Left colon (tissue), 2 donors: ENCODE measurements around the gene SPINT2. TPM values are rescaled to one million over a fixed set of nuclear protein-coding genes. Genes with fewer than 3 reads are reported as not detected.
A peak's percentile ranks its signal among the peaks of the same experiment; 100 is the strongest.

Experiments used
- ATAC-seq: fragments of 200-7000 bp; cut with Tn5 transposase; one replicate; pipeline ENCODE4 v1.9.1; 2020; ENCODE audit warnings: mild to moderate bottlenecking, moderate library complexity
- DNase-seq, 2 donors: peaks; one replicate each; pipeline ENCODE4 v3.0.0-alpha.2; 2020
- intact Hi-C, 2 donors: fragments of 100-400 bp; cut with DNase I in 1 of 2; cut with micrococcal nuclease in 1 of 2; formaldehyde crosslinking; loops; one replicate each; pipeline versions ENCODE4 v1.11.2 to v1.14.0; 2022; cut with DNase I, micrococcal nuclease
- total RNA-seq, 2 donors: library from RNA; stranded (reverse); fragmentation: NEBNext Ultra II Directional; extraction: Animal tissue kit (Norgen Biotek cat#: 25700); gene quantifications; one replicate each; pipeline ENCODE4 v1.2.1, GENCODE V29; 2021
- donor health status: DM: no; HTN: no; CAD: no.
- donor health status: DM: yes; HTN: yes; CAD: no.

Gene SPINT2
- total RNA-seq, 2 donors from 2014 or later, result 852 to 964 TPM

DNA sequence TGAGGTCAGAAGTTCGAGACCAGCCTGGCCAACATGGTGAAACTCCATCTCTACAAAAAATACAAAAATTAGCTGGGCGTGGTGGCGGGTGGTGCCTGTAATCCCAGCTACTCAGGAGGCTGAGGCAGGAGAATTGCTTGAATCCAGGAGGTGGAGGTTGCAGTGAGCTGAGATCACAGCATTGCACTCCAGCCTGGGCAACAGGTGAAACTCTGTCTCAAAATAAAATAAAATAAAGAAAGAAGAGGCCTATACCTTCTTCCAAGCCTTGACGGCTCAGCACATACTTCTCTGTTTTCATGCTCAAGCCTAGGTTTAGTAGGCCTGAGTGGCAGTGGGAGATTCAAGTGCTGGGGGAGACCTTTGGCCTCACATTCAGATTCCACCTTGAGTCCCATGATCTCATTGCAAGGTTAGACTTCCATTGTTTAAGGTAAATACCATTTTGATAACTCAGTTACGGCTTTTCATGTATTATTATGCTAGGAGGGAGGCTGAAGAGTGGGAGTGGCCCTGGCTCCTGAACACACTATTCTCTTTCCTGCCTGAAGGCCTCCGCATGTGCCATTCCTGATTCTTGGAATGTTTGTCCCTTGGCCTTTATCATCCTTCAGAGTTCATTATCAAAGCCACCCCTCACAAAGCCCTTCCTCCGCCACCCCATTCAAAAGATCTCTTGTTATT is 1.6 kb upstream of the SPINT2 start:
- DNase-seq (no peak), ATAC-seq (no peak)
- intact Hi-C loops, result no loop called here

- peak; percentile 91 to 94 for DNase-seq
- peak; percentile 76 for ATAC-seq
- intact Hi-C loops, result no loop called here
These were observed 486 bp upstream of the SPINT2 start for GRCh38 chr19:38263689-38264485.

- ATAC-seq (peak; percentile 36), DNase-seq (peak; percentile 60 to 63)
- intact Hi-C loops, result no loop called here
These were observed 964 bp downstream of the SPINT2 start for GRCh38 chr19:38265213-38265861.

DNA sequence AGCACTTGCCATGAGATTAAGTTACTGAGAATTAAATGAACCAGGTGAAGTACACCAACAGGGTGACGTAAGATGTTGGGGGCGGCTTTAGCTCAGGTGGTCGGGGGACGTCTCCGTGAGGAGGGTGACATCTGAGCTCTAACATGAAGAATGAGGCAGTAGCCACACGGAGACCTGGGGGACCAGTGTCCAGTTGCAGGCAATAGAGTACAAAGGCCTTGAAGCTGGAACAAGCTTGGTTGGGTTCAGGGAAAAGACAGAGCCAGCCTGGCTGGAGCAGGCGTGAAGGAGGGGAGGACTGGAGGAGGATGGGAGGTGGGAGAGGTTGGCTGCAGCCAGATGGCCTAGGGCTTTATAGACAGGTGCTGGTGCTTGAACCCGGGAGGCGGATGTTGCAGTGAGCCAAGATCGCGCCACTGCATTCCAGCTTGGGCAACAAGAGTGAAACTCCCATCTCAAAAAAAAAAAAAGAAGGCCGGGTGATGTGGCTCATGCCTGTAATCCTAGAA is 1.6 kb downstream of the SPINT2 start:
- ATAC-seq (peak; percentile 2), DNase-seq (peak; percentile 28 to 54)
- intact Hi-C loops, result no loop called here

- DNase-seq (peak; percentile 60), ATAC-seq (peak; percentile 26)
- intact Hi-C loops, result no loop called here
These were observed 2.7 kb downstream of the SPINT2 start for GRCh38 chr19:38266981-38267597.

- ATAC-seq (peak; percentile 1), DNase-seq (peak; percentile 48 to 68)
- intact Hi-C loops, result no loop called here
These were observed 3.5 kb downstream of the SPINT2 start for GRCh38 chr19:38267761-38268483.

GRCh38 chr19:38268539-38268938 is 4.2 kb downstream of the SPINT2 start:
- peak in 1 of 2 donors; percentile 52 for DNase-seq
- intact Hi-C loops, result no loop called here

GRCh38 chr19:38270587-38271167 is 6.3 kb downstream of the SPINT2 start:
- intact Hi-C loops, result no loop called here

More at GRCh38 chr19:38268539-38268938, 4.2 kb downstream of the SPINT2 start:
- ATAC-seq, result no peak

GRCh38 chr19:38273499-38273898 is 9.1 kb downstream of the SPINT2 start:
- ATAC-seq (peak; percentile 90), DNase-seq (peak; percentile 74 to 91)

More at GRCh38 chr19:38270587-38271167, 6.3 kb downstream of the SPINT2 start:
- DNase-seq (peak in 1 of 2 donors; percentile 4), ATAC-seq (no peak)

DNA sequence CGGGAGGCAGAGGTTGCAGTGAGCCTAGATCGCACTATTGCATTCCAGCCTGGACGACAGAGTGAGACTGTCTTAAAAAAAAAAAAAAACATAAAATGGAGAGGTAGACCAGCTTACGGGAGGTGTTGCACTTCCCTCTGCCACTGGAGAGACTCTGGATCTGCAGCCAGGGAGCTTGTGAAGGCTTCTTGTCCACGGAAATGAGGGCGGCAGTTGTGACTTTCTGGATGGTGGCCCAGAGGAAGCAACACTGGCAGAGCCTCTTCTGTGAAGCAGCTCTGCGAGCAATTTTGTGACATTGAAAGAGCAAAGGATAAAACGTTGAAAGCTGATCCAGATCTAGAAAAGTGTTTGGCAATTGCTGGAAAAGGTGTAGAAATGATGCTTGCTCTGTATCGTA is 10.4 kb downstream of the SPINT2 start:
- intact Hi-C loops, result no loop called here
- peak; percentile 45 to 70 for DNase-seq
- ATAC-seq, result peak; percentile 45

More at GRCh38 chr19:38273499-38273898, 9.1 kb downstream of the SPINT2 start:
- intact Hi-C loops, result no loop called here

DNA sequence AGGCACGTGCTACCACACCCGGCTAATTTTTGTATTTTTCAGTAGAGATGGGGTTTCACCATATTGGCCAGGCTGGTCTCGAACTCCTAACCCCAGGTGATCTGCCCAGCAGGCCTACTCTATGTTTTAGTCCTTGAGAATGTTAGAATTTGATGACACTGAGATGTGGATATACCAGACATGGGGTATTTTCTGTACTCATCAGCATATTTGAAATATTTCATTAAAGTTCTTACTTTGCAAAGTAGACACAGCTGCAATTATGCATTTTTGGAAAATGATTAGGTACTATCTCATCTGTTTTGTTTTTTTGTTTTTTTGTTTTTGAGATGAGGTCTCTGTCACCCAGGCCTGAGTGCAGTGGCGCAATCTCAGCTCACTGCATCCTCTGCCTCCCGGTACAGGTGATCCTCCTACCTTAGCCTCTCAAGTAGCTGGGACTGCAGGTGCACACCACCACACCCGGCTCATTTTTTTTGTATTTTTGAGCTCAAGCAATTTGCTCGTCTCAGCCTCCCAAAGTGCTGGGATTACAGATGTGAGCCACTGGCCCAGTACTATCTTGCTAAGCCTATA is 12.7 kb downstream of the SPINT2 start:
- intact Hi-C loops, result no loop called here
- DNase-seq (no peak), ATAC-seq (no peak)

GRCh38 chr19:38277549-38277948 is 13.2 kb downstream of the SPINT2 start:
- no peak for DNase-seq
- no peak for ATAC-seq
- intact Hi-C loops, result no loop called here

GRCh38 chr19:38277969-38278680 is 13.8 kb downstream of the SPINT2 start:
- peak; percentile 46 for ATAC-seq
- no peak for DNase-seq
- intact Hi-C loops, result no loop called here

DNA sequence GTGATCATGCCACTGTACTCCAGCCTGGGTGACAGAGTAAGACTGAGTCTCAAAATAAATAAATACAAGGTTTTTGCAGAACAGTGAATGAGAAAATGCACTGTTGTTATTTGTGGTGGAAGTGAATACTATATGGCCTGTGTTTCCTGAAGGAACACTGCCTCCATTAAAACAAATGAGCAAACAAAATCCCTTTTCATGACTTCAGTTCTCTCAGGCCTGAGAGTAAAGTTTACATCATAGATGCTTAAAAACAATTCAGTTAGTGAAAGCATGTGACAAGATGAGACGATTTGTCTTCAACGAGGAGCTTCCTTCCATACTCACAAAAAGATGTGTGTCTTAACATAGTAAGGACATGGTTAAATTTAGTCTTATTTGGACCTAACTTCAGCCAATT is 14.4 kb downstream of the SPINT2 start:
- intact Hi-C loops, result no loop called here

GRCh38 chr19:38280030-38280921 is 15.9 kb downstream of the SPINT2 start:
- no peak for DNase-seq
- intact Hi-C loops, result no loop called here
- ATAC-seq, result peak; percentile 42

More for the DNA sequence above, 14.4 kb downstream of the SPINT2 start:
- ATAC-seq (no peak), DNase-seq (no peak)
